DOHH2 (cell line): ENCODE results near the gene COPS3.

Source experiments
- CTCF ChIP-seq: fragments of 200-600 bp; sonication (generic); IDR thresholded peaks from one replicate; pipeline ENCODE4 v1.5.1; 2014; ENCODE audit warnings: antibody characterized with exemption, mild to moderate bottlenecking, low read depth, low read length; ENCODE audit not compliant: poor library complexity, severe bottlenecking
- EZH2phosphoT487 ChIP-seq: fragments of 200-600 bp; sonication (generic); IDR thresholded peaks from 2 replicates; pipeline ENCODE4 v1.6.1; 2017; ENCODE audit warnings: borderline replicate concordance, mild to moderate bottlenecking, antibody characterized with exemption, low read length, moderate library complexity, mixed read lengths

- TF ChIP-seq CTCF = no peak
- TF ChIP-seq EZH2phosphoT487 = no peak
Measured at GRCh38 chr17:17258011-17258410, 23.0 kb downstream of the COPS3 start.
